Trophoblast cell (in vitro differentiated cells and primary cell): ENCODE data around the gene ITPA.

ENCODE experiments used
- DNase-seq, 2 donors: peaks; one replicate each; pipeline ENCODE4 v3.0.0-alpha.2; 2016
- H2AFZ ChIP-seq: 2 replicates; pipeline ENCODE4 v1.6.1; 2013; ENCODE audit warnings: low read length, moderate library complexity, mild to moderate bottlenecking; ENCODE audit not compliant: insufficient read depth, poor library complexity
- H2AK5ac ChIP-seq: 2 replicates; pipeline ENCODE4 v1.6.1; 2013; ENCODE audit warnings: mild to moderate bottlenecking, low read length
- H2BK120ac ChIP-seq: 2 replicates; pipeline ENCODE4 v1.6.1; 2013; ENCODE audit warnings: low read length, mild to moderate bottlenecking, moderate library complexity; ENCODE audit not compliant: insufficient read depth, poor library complexity
- H2BK12ac ChIP-seq: 2 replicates; pipeline ENCODE4 v1.6.1; 2013; ENCODE audit warnings: mild to moderate bottlenecking, low read length, moderate library complexity
- H2BK5ac ChIP-seq: 2 replicates; pipeline ENCODE4 v1.6.1; 2013; ENCODE audit warnings: low read length, low read depth, moderate library complexity, mild to moderate bottlenecking; ENCODE audit not compliant: poor library complexity
- H3K14ac ChIP-seq: 2 replicates; pipeline ENCODE4 v1.6.1; 2013; ENCODE audit warnings: mild to moderate bottlenecking, low read length
- H3K18ac ChIP-seq: 2 replicates; pipeline ENCODE4 v1.6.1; 2013; ENCODE audit warnings: mild to moderate bottlenecking, low read length
- H3K23ac ChIP-seq: 2 replicates; pipeline ENCODE4 v1.6.1; 2013; ENCODE audit warnings: low read length
- H3K27ac ChIP-seq: 2 replicates; pipeline ENCODE4 v1.5.1; 2013; ENCODE audit warnings: low read depth, mild to moderate bottlenecking, inconsistent platforms, low read length, moderate library complexity
- H3K27me3 ChIP-seq: 2 replicates; pipeline ENCODE4 v1.6.1; 2013; ENCODE audit warnings: inconsistent platforms, mild to moderate bottlenecking, low read length, moderate library complexity; ENCODE audit not compliant: insufficient read depth
- H3K36me3 ChIP-seq, 2 experiments: 1 replicate in 1 of 2; 2 replicates in 1 of 2; pipeline ENCODE4 v1.6.1; 2013; ENCODE audit warnings: low read length in 2 of 2, mild to moderate bottlenecking in 2 of 2, moderate library complexity in 1 of 2; ENCODE audit not compliant: insufficient read depth in 2 of 2, control insufficient read depth in 1 of 2
- H3K4ac ChIP-seq: 2 replicates; pipeline ENCODE4 v1.6.1; 2013; ENCODE audit warnings: low read depth, mild to moderate bottlenecking, low read length, moderate library complexity
- H3K4me1 ChIP-seq, 2 experiments: 1 replicate in 1 of 2; 2 replicates in 1 of 2; pipeline ENCODE4 v1.6.1; 2013; ENCODE audit warnings: low read length in 2 of 2, mild to moderate bottlenecking in 2 of 2, moderate library complexity in 1 of 2; ENCODE audit not compliant: insufficient read depth in 2 of 2, control insufficient read depth in 1 of 2
- H3K4me2 ChIP-seq: 2 replicates; pipeline ENCODE4 v1.6.1; 2013; ENCODE audit warnings: inconsistent platforms, mild to moderate bottlenecking, low read length, moderate library complexity
- H3K4me3 ChIP-seq: 2 replicates; pipeline ENCODE4 v1.5.1; 2013; ENCODE audit warnings: mild to moderate bottlenecking, low read depth, low read length, inconsistent platforms
- H3K79me1 ChIP-seq: one replicate; pipeline ENCODE4 v1.6.1; 2013; ENCODE audit warnings: low read length
- H3K79me2 ChIP-seq: 2 replicates; pipeline ENCODE4 v1.6.1; 2013; ENCODE audit warnings: low read length, mild to moderate bottlenecking; ENCODE audit not compliant: control insufficient read depth, insufficient read depth, poor library complexity
- H3K9ac ChIP-seq: 2 replicates; pipeline ENCODE4 v1.6.1; 2013; ENCODE audit warnings: mild to moderate bottlenecking, low read length
- H3K9me3 ChIP-seq: 2 replicates; pipeline ENCODE4 v1.6.1; 2013; ENCODE audit warnings: low read depth, mild to moderate bottlenecking, control low read depth, inconsistent platforms, low read length; ENCODE audit not compliant: insufficient read depth
- H4K12ac ChIP-seq: 2 replicates; pipeline ENCODE4 v1.6.1; 2013; ENCODE audit warnings: low read depth, mild to moderate bottlenecking, low read length, moderate library complexity
- H4K8ac ChIP-seq: 2 replicates; pipeline ENCODE4 v1.6.1; 2013; ENCODE audit warnings: low read depth, mild to moderate bottlenecking, low read length, moderate library complexity
- H4K91ac ChIP-seq: one replicate; pipeline ENCODE4 v1.6.1; 2013; ENCODE audit warnings: low read depth, mild to moderate bottlenecking, low read length, moderate library complexity
- WGBS: extraction: QIAGEN DNeasy Blood & Tissue Kit; methylation state at CpG from one replicate; pipeline ENCODE4 v1.1.7; 2013; ENCODE audit warnings: missing lambda C conversion rate; ENCODE audit not compliant: insufficient read length, insufficient coverage; ENCODE audit errors: extremely low coverage; 5-methylcytosine and 5-hydroxymethylcytosine counted together

Gene ITPA

DNA sequence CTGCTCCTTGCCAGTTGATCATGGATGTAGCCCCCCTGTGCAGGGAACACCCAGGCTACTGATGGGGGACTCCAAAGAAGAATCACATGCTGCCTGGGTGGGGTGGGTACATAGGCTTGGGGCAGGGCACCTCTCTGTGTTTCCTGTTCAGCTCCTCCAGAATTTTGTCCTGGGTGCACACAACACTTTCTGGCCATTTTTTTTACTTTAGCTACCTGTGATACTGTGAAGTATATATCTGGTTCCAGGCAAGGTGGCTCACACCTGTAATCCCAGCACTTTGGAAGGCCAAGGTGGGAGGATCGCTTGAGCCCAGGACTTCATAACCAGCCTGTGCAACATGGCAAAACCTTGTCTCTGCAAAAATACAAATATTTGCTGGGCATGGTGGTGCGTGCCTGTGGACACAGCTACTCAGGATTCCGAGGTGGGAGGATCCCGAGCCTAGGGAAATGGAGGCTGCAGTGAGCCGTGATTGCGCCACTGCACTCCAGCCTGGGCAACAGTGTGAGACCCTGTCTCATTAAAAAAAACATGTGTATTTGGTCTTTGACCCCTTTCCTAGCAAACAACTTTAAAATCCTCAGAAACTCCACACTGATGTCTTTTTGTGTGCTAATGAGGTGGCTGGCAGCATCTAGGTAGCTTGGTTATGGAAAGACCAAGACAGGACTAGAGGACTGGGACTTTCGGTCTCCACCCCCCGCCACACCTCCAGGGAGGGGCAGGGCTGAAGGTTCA is 15.6 kb downstream of the ITPA start:
- whole genome bisulfite sequencing, result no CpG with 5 or more reads among the region's 8 CpGs
- H3K9ac ChIP-seq, result no peak overlapping the region
- H3K4me2 ChIP-seq, result no peak overlapping the region
- H2BK12ac ChIP-seq, result no peak overlapping the region
- no peak overlapping the region for H4K12ac ChIP-seq
- no peak overlapping the region for H3K23ac ChIP-seq
- DNase-seq, result no peak
- no peak overlapping the region for H3K27ac ChIP-seq
- no peak overlapping the region for H3K18ac ChIP-seq
- H4K91ac ChIP-seq, result no peak overlapping the region
- H2BK120ac ChIP-seq, result no peak overlapping the region
- no peaks in the 10 kb centered on the region for H3K79me2 ChIP-seq
- H2AFZ ChIP-seq, result no peak overlapping the region
- no peak overlapping the region for H4K8ac ChIP-seq
- H3K27me3 ChIP-seq, result no peaks in the 10 kb centered on the region
- H3K79me1 ChIP-seq, result no peaks in the 10 kb centered on the region
- H3K36me3 ChIP-seq, result peaks cover 31 to 32% of the 10 kb centered on the region in 2 experiments
- H2BK5ac ChIP-seq, result no peak overlapping the region
- H3K4me1 ChIP-seq, result no peaks in the 10 kb centered on the region
- no peak overlapping the region for H3K4ac ChIP-seq
- H3K14ac ChIP-seq, result no peak overlapping the region
- no peak overlapping the region for H3K4me3 ChIP-seq
- peaks cover 2% of the 10 kb centered on the region for H3K9me3 ChIP-seq
- no peak overlapping the region for H2AK5ac ChIP-seq

DNA sequence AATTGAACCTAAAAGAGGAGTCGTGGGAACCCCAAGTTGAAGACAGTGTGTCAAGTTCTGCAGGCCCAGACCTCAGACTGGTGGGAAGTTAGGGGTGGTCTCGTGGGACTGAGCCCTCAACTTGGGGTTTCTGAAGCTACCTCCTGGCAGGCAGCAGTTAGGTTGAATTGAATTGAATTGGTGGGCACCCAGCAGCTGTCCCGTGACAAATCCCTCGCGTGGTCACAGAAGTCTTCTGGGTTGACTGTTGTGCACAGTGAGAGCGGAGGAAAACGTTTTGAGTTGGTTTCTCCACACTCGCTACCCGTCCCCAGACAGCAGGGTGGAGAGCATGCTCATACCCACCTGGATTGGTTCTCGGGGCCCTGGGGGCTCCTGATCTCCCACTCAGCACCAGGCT is 16.8 kb downstream of the ITPA start:
- Histone ChIP-seq H3K4ac (no peak overlapping the region), H2AK5ac (no peak overlapping the region), H3K4me2 (no peak overlapping the region), H2BK120ac (no peak overlapping the region), H2BK5ac (no peak overlapping the region), H3K36me3 (peaks cover 25 to 29% of the 10 kb centered on the region in 2 experiments), H3K14ac (no peak overlapping the region), H4K12ac (no peak overlapping the region), H3K23ac (no peak overlapping the region), H3K27me3 (no peaks in the 10 kb centered on the region), H3K9ac (no peak overlapping the region), H2AFZ (no peak overlapping the region), H3K4me3 (no peak overlapping the region), H3K79me2 (no peaks in the 10 kb centered on the region), H3K9me3 (peaks cover 2% of the 10 kb centered on the region), H3K79me1 (no peaks in the 10 kb centered on the region), H4K91ac (no peak overlapping the region), H3K4me1 (no peaks in the 10 kb centered on the region), H3K27ac (no peak overlapping the region), H4K8ac (no peak overlapping the region), H3K18ac (no peak overlapping the region), H2BK12ac (no peak overlapping the region)
- no peak for DNase-seq
- WGBS, result no CpG with 5 or more reads among the region's 10 CpGs

DNA sequence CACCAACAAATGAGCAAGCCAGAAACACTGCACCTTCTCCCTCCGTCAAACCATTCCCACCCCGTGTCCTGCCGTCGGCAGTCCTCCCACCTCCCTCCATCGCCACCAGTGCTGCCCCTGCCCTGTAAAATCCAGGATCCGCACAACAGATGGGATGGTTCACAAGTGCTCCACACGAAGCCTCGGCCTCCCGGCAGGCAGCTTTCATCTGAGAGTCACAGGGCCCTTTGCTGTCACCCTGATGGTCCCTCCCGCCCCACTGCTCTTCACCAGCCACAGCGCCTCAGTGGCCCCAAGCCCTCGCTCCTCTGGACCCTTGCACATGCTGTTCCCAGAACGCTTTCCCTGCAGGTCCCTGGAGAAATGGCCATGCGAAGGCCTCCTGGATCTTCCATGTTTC is 17.6 kb downstream of the ITPA start:
- H3K4me3 ChIP-seq, result no peak overlapping the region
- no peak overlapping the region for H3K9ac ChIP-seq
- H3K14ac ChIP-seq, result no peak overlapping the region
- no peaks in the 10 kb centered on the region for H3K27me3 ChIP-seq
- no peaks in the 10 kb centered on the region for H3K79me2 ChIP-seq
- no CpG with 5 or more reads among the region's 14 CpGs for WGBS
- no peaks in the 10 kb centered on the region for H3K79me1 ChIP-seq
- H4K12ac ChIP-seq, result no peak overlapping the region
- no peaks in the 10 kb centered on the region for H3K4me1 ChIP-seq
- H3K9me3 ChIP-seq, result peaks cover under 1% of the 10 kb centered on the region
- DNase-seq, result no peak
- H2AK5ac ChIP-seq, result no peak overlapping the region
- H3K18ac ChIP-seq, result no peak overlapping the region
- H3K4ac ChIP-seq, result no peak overlapping the region
- no peak overlapping the region for H3K23ac ChIP-seq
- no peak overlapping the region for H2AFZ ChIP-seq
- H2BK120ac ChIP-seq, result no peak overlapping the region
- no peak overlapping the region for H4K8ac ChIP-seq
- no peak overlapping the region for H4K91ac ChIP-seq
- no peak overlapping the region for H3K4me2 ChIP-seq
- peaks cover 20 to 22% of the 10 kb centered on the region in 2 experiments for H3K36me3 ChIP-seq
- H2BK5ac ChIP-seq, result no peak overlapping the region
- no peak overlapping the region for H3K27ac ChIP-seq
- no peak overlapping the region for H2BK12ac ChIP-seq

DNA sequence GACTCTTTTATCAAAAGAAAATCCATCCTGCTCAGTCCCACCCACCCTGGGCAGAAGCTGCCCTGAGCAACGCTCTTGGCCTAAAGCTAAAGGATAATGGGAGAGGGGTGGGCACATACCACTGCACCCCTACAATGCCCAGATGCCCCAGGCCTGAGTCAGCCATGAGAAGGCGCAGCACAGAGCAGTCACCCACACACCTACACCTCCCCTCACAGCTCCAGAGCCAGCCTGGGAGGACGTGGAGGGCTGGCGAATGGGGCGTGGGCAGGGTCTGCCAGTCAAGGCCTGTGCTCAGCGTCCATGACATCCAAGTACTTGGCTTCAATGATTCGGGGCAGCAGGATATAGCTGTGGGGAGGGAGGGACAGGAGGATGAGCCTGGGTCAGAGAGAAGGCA is 18.2 kb downstream of the ITPA start:
- Histone ChIP-seq H3K14ac (no peak overlapping the region), H3K27ac (no peak overlapping the region), H2BK120ac (no peak overlapping the region), H3K9ac (no peak overlapping the region), H2AK5ac (no peak overlapping the region), H3K79me1 (no peaks in the 10 kb centered on the region), H3K18ac (no peak overlapping the region), H3K4ac (no peak overlapping the region), H4K12ac (no peak overlapping the region), H3K4me2 (no peak overlapping the region), H3K36me3 (peaks cover 14 to 17% of the 10 kb centered on the region in 2 experiments), H2AFZ (no peak overlapping the region), H2BK12ac (no peak overlapping the region), H3K9me3 (no peaks in the 10 kb centered on the region), H3K4me1 (no peaks in the 10 kb centered on the region), H3K79me2 (no peaks in the 10 kb centered on the region), H2BK5ac (no peak overlapping the region), H3K27me3 (no peaks in the 10 kb centered on the region), H3K23ac (no peak overlapping the region), H4K91ac (no peak overlapping the region), H4K8ac (no peak overlapping the region), H3K4me3 (no peak overlapping the region)
- DNase-seq, result no peak
- WGBS, result no CpG with 5 or more reads among the region's 7 CpGs
